ENCODE results near the gene FCHSD1.

GRCh38 chr5:141672071-141672840 is 21.0 kb upstream of the FCHSD1 start:
- TF ChIP-seq, protein P1, sequence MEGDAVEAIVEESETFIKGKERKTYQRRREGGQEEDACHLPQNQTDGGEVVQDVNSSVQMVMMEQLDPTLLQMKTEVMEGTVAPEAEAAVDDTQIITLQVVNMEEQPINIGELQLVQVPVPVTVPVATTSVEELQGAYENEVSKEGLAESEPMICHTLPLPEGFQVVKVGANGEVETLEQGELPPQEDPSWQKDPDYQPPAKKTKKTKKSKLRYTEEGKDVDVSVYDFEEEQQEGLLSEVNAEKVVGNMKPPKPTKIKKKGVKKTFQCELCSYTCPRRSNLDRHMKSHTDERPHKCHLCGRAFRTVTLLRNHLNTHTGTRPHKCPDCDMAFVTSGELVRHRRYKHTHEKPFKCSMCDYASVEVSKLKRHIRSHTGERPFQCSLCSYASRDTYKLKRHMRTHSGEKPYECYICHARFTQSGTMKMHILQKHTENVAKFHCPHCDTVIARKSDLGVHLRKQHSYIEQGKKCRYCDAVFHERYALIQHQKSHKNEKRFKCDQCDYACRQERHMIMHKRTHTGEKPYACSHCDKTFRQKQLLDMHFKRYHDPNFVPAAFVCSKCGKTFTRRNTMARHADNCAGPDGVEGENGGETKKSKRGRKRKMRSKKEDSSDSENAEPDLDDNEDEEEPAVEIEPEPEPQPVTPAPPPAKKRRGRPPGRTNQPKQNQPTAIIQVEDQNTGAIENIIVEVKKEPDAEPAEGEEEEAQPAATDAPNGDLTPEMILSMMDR (IDR thresholded peaks at IDR 0.05): no peak
- no peak for TF ChIP-seq POLR2A (IDR thresholded peaks at IDR 0.05)

All from thyroid gland (tissue), 4 donors.